ENCODE measurements around the gene AURKB.
A peak's percentile ranks its signal among the peaks of the same experiment; 100 is the strongest.
"Not testable (repeated sequence)": the region's sequence is repeated elsewhere in the genome, so short reads cannot be mapped to it uniquely, and the experiment has no call there.

The AURKB gene

GRCh38 chr17:8187517-8188262 is 22.7 kb downstream of the AURKB start:
- peak; percentile 95 for DNase-seq

GRCh38 chr17:8186787-8187516 is 23.4 kb downstream of the AURKB start:
- peak; percentile 86 for DNase-seq

GRCh38 chr17:8186446-8186786 is 24.0 kb downstream of the AURKB start:
- DNase-seq: no peak

- peak; percentile 76 for DNase-seq
Measured at GRCh38 chr17:8185582-8186445, 24.6 kb downstream of the AURKB start.

- no peak for DNase-seq
Measured at GRCh38 chr17:8176998-8177731, 33.2 kb downstream of the AURKB start.

DNA sequence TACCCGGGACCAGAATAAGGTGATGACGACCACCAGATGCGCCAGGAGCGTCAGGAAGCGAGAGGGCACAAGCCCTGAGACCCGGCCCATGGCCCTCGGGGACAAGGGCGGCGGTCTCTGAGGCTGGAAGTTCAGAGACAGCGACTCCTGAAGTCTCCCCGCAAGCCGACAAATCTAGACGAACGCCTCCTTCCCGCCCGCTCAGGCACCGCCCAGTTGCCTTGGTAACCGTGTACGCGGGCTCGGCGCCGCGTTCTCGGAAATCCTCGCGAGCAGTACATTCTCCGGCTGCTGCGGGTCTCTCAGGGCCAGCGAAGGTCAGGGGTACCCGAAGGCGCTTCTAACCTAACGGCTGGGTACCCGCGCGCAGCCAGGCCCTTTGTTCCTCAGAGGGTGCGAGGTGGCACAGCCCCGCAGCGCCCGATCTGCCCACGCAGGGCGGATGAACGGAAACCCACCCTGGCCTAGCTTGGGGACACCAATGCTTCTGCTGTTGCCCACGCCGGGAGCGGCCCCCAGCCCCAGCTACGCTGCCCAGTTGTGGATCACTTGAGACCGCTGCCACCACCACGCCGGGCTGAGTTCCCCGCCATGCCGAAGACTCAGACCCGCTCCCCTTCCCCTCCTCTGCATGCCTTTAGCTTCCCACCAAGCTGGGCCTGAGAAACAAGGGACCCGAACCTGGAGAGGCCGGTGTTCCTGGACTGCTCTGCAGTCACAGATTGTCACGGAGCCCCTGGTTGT is 34.0 kb downstream of the AURKB start, which contains the start of gene TMEM107:
TMEM107 (minus strand) TSS at position 184 of the 744 bp plus-strand sequence; CDS start at position 90, 94 bp downstream.
- DNase-seq: peak; percentile 91

DNA sequence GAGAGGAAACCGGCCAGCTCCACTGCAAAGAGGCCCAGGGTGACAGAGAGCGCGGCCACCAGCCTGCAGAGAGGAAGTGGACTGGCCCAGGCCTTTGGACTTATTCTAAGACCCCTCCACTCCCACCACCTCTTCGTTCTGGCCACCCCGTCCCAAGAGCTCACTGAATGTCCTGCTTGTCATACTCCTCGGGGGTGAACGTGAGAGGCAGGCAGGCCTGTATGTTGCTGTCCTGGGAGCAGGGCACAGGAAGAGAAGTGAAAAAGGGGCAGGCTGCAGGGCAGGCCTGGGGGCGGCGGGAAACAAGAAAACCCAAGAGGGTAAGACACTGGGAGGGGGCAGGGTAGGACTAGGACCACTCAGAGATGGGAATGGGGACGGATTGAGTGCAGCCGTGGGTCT is 34.6 kb downstream of the AURKB start:
- DNase-seq: peak; percentile 29

- no peak for DNase-seq
Measured at GRCh38 chr17:8173871-8174322, 36.5 kb downstream of the AURKB start.

- DNase-seq: peak; percentile 83
Measured at GRCh38 chr17:8173056-8173870, 37.1 kb downstream of the AURKB start.

DNA sequence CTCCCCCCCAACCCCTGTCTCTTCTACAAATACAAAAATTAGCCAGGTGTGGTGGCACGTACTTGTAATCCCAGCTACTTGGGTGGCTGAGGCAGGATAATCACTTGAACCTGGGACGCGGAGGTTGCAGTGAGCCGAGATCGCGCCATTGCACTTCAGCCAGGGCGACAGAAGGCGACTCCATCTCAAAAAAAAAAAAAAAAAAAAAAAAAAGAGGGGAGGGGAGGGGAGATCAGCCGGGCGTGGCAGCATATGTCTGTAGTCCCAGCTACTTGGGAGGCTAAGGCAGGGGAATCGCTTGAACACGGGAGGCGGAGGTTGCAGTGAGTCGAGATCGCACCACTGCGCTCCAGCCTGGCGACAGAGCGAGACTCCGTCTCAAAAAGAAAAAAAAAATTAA is 40.2 kb downstream of the AURKB start:
- not testable (repeated sequence) for DNase-seq

GRCh38 chr17:8167526-8167925 is 42.8 kb downstream of the AURKB start:
- DNase-seq: no peak

- DNase-seq: no peak
Measured at GRCh38 chr17:8166731-8167130, 43.6 kb downstream of the AURKB start.

GRCh38 chr17:8164815-8165131 is 45.6 kb downstream of the AURKB start:
- DNase-seq: no peak

GRCh38 chr17:8163978-8164814 is 46.2 kb downstream of the AURKB start:
- no peak for DNase-seq

DNA sequence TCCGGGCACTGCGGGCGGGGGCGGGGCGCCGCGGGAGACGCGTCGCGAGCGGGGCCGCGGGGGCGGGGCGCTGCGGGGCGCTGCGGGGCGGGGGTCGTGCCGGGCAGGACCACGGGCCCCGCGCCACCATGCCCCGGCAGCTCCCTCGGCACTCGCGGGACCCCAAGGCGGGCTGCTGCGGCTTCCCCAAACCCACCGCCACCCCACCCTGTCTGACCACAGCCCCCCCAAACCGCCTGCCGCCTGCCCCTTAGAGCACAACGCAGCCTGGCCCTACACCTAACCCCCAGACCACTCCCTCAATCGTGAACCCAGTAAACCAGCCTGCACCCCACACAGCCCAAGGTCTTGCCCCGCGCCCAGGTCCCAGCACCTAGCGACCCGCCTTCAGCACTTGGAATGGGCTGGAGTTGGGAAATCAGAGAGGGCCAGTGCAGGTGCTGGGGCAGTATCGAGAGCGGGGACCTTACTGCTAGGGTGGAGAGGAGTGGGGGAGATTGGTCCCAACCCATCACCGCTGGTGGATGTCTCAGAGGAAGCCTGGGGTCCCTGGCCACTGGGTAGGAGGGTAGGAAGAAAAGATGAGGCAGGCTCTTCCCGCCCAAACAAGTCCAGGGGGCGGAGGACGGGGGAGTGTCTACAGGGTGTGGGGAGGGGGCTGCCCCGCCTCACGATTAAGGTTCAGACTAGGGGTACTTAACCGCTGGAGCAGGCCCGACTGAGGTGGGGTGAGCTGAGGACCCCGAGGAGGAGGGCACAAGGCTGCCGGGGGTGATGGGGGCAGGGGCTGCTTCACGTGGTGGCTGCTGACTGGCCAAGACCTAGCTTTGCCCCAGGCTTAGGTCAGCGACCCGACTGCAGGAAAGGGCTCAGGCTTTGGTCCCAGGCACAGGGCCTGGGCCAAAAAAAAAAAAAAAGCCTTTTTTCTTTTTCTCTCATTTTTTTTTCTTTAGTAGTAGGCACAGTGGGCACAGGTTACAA is 47.1 kb downstream of the AURKB start:
- no peak for DNase-seq

GRCh38 chr17:8162233-8162996 is 48.0 kb downstream of the AURKB start, which contains the start of gene VAMP2:
Gene VAMP2 (minus strand): TSS chr17:8162948. CDS start chr17:8162879, 69 bp downstream.
- DNase-seq: peak; percentile 69

DNA sequence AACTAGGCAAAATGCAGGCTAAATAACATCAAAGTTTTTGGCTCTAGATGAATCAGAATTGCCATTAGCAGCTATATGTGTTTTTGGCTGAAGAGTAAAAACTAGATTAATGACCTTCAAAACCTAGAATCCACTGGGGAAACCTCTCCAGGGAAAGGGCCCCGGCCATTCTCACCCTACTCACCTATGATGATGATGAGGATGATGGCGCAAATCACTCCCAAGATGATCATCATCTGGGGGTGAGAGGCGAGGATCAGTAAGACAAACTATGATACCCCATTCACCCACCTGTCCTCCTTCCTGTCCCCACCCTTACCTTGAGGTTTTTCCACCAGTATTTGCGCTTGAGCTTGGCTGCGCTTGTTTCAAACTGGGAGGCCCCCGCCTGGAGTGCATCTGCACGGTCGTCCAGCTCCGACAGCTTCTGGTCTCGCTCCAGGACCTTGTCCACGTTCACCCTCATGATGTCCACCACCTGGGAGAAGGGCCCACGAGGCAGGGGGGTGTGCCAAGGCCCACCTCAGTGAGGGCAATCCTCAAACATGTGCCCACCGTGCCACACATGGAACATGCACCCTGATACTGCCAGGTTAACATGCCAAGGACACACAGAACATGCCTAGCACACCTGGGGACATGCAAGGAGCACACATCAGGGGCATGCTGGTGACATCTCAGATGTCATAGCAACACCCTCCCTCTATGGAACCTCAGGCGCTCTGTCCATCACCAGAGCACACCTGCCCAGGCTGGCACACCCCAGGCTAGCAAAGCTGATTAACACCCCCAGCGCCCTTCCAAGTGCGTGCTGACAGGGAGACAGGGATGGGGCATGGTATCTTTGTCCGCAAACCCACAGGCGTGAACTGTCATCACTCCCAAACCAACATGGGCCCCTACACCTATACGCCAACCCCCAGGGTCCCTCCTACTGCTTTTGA is 48.8 kb downstream of the AURKB start:
- DNase-seq: no peak

All from RPMI8226 (cell line).